Glutamatergic neuron (in vitro differentiated cells): ENCODE measurements around the gene GINM1. TPM values are rescaled to one million over a fixed set of nuclear protein-coding genes. Genes with fewer than 3 reads are reported as not detected.

Experiments
- DNase-seq: peaks from one replicate; pipeline ENCODE4 v3.0.0; 2022
- H3K27ac Mint-ChIP-seq: one replicate; pipeline ENCODE4 v1.8.0; 2020; ENCODE audit warnings: mild to moderate bottlenecking, mixed read lengths, inconsistent platforms; ENCODE audit not compliant: unreplicated experiment
- H3K27me3 Mint-ChIP-seq: one replicate; pipeline ENCODE4 v1.8.0; 2020; ENCODE audit warnings: mild to moderate bottlenecking, moderate library complexity, mixed read lengths, inconsistent platforms; ENCODE audit not compliant: unreplicated experiment
- H3K36me3 Mint-ChIP-seq: one replicate; pipeline ENCODE4 v1.8.0; 2020; ENCODE audit warnings: mild to moderate bottlenecking, mixed read lengths, inconsistent platforms; ENCODE audit not compliant: unreplicated experiment
- H3K4me1 Mint-ChIP-seq: one replicate; pipeline ENCODE4 v1.8.0; 2020; ENCODE audit warnings: mild to moderate bottlenecking, low read depth, mixed read lengths, inconsistent platforms; ENCODE audit not compliant: unreplicated experiment
- H3K4me3 Mint-ChIP-seq: one replicate; pipeline ENCODE4 v1.8.0; 2020; ENCODE audit warnings: mild to moderate bottlenecking, mixed read lengths, inconsistent platforms; ENCODE audit not compliant: unreplicated experiment
- H3K9me3 Mint-ChIP-seq: one replicate; pipeline ENCODE4 v1.8.0; 2020; ENCODE audit warnings: mild to moderate bottlenecking, moderate library complexity, mixed read lengths, inconsistent platforms; ENCODE audit not compliant: unreplicated experiment
- CTCF ChIP-seq: fragments of 200-600 bp; sonication (generic); IDR thresholded peaks from one replicate; pipeline ENCODE4 v1.5.0; 2021; ENCODE audit not compliant: partially characterized antibody, unreplicated experiment
- total RNA-seq: library from RNA; stranded (reverse); fragmentation: NEBNext Ultra II Directional; extraction: Animal tissue kit (Norgen Biotek cat#: 25700); gene quantifications from one replicate; pipeline ENCODE4 v1.2.1, GENCODE V29; 2021; ENCODE audit not compliant: unreplicated experiment

Gene GINM1
- total RNA-seq, 1 donor from 2014 or later = 11.2 TPM

GRCh38 chr6:149615805-149616204 lies 49.6 kb downstream of the GINM1 start:
- Mint-ChIP-seq H3K4me3 (no peak overlapping the region), H3K27ac (no peak overlapping the region), H3K9me3 (no peaks in the 10 kb centered on the region), H3K27me3 (no peaks in the 10 kb centered on the region), H3K4me1 (no peaks in the 10 kb centered on the region), H3K36me3 (no peaks in the 10 kb centered on the region)
- TF ChIP-seq CTCF = no peak
- no peak for DNase-seq

GRCh38 chr6:149627672-149628071 lies 61.5 kb downstream of the GINM1 start:
- Mint-ChIP-seq H3K27me3 (no peaks in the 10 kb centered on the region), H3K9me3 (no peaks in the 10 kb centered on the region), H3K4me3 (no peak overlapping the region), H3K27ac (no peak overlapping the region), H3K4me1 (no peaks in the 10 kb centered on the region), H3K36me3 (no peaks in the 10 kb centered on the region)
- no peak for DNase-seq
- TF ChIP-seq CTCF = no peak

GRCh38 chr6:149628875-149629510 lies 62.8 kb downstream of the GINM1 start:
- H3K4me1 Mint-ChIP-seq = no peaks in the 10 kb centered on the region
- H3K27me3 Mint-ChIP-seq = no peaks in the 10 kb centered on the region
- H3K4me3 Mint-ChIP-seq = no peak overlapping the region
- no peak for TF ChIP-seq CTCF
- H3K27ac Mint-ChIP-seq = no peak overlapping the region
- H3K9me3 Mint-ChIP-seq = no peaks in the 10 kb centered on the region
- H3K36me3 Mint-ChIP-seq = no peaks in the 10 kb centered on the region
- no peak for DNase-seq

GRCh38 chr6:149634315-149634714 lies 68.1 kb downstream of the GINM1 start:
- H3K36me3 Mint-ChIP-seq = no peaks in the 10 kb centered on the region
- no peak for DNase-seq
- no peak overlapping the region for H3K27ac Mint-ChIP-seq
- no peak overlapping the region for H3K4me3 Mint-ChIP-seq
- H3K9me3 Mint-ChIP-seq = no peaks in the 10 kb centered on the region
- H3K27me3 Mint-ChIP-seq = no peaks in the 10 kb centered on the region
- TF ChIP-seq CTCF = no peak
- H3K4me1 Mint-ChIP-seq = no peaks in the 10 kb centered on the region

GRCh38 chr6:149636124-149636523 lies 69.9 kb downstream of the GINM1 start:
- no peaks in the 10 kb centered on the region for H3K9me3 Mint-ChIP-seq
- no peak for DNase-seq
- H3K4me3 Mint-ChIP-seq = no peak overlapping the region
- no peak for TF ChIP-seq CTCF
- no peak overlapping the region for H3K27ac Mint-ChIP-seq
- no peaks in the 10 kb centered on the region for H3K27me3 Mint-ChIP-seq
- no peaks in the 10 kb centered on the region for H3K36me3 Mint-ChIP-seq
- H3K4me1 Mint-ChIP-seq = no peaks in the 10 kb centered on the region

Other genes starting within 250 kb of the GINM1 start
- gene TAB2, start 248.7 kb upstream of the GINM1 start, total RNA-seq = 39.3 TPM
- gene SUMO4, start 166.1 kb upstream of the GINM1 start, total RNA-seq = 1.3 TPM
- 48.7 TPM for gene ZC3H12D, start 81.4 kb upstream of the GINM1 start, total RNA-seq
- gene PPIL4, start 20.3 kb upstream of the GINM1 start, total RNA-seq = 26.8 TPM
- 10.9 TPM for gene KATNA1, start 82.3 kb downstream of the GINM1 start, total RNA-seq
- 31.5 TPM for gene LATS1, start 151.7 kb downstream of the GINM1 start, total RNA-seq
- 27.6 TPM for gene NUP43, start 180.2 kb downstream of the GINM1 start, total RNA-seq
- 147 TPM for gene PCMT1, start 183.4 kb downstream of the GINM1 start, total RNA-seq